ENCODE data around the gene TTC7B. TPM values are rescaled to one million over a fixed set of nuclear protein-coding genes. Genes with fewer than 3 reads are reported as not detected.

TTC7B gene
- total RNA-seq, 1 donor from 2014 or later = 46.0 TPM

DNA sequence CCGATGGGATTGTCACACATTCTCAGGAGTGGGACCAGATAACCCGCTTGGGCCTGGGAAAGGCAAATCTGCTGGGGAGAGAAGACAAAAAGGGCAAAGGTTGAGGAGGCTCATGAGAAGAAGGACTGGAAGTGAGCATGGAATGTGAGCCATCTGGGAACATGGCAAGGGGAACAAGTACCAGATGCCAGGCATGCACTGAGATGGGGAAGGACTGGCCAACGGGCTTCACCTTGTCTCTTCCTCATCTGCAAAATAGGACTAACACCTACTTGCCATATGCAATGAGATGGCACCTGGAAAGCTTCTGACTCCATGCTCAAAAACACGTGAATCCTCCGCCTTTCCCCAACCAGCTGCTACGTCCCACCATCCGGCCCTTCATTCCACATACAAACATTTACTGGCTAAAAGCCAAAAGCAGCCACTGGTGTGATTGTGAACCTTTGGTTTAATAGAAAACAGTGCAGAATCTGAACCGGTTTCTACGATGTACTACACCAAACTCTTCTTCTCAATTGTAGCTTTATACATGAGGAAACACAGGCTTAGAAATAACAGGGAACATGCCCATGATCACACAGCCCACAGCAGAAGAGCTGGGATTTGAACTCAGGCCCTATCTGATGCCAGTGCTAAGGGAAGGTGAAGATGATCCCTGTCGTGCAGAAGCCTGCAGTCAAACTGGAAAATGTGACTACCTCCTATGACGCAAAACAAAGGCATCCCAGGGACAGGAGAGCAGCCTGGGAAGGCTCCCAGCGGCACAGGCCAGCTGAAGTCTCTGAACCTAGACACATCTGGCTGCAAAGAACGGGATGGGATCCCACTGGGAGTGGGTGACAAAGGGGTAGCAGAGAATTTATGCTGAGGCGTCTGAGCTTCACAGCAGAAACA, 112.1 kb downstream of the TTC7B start:
- no peaks in the 10 kb centered on the region for H3K36me3 ChIP-seq (ENCODE audit: control insufficient read depth, insufficient read depth, low read length)
- no peaks in the 10 kb centered on the region for H3K27me3 ChIP-seq (ENCODE audit: control insufficient read depth, insufficient read depth, low read length)
- DNase-seq (ENCODE audit: low read depth) = no peak
- no peak overlapping the region for H3K4me3 ChIP-seq (ENCODE audit: low read depth, low read length)
- TF ChIP-seq, protein P1, sequence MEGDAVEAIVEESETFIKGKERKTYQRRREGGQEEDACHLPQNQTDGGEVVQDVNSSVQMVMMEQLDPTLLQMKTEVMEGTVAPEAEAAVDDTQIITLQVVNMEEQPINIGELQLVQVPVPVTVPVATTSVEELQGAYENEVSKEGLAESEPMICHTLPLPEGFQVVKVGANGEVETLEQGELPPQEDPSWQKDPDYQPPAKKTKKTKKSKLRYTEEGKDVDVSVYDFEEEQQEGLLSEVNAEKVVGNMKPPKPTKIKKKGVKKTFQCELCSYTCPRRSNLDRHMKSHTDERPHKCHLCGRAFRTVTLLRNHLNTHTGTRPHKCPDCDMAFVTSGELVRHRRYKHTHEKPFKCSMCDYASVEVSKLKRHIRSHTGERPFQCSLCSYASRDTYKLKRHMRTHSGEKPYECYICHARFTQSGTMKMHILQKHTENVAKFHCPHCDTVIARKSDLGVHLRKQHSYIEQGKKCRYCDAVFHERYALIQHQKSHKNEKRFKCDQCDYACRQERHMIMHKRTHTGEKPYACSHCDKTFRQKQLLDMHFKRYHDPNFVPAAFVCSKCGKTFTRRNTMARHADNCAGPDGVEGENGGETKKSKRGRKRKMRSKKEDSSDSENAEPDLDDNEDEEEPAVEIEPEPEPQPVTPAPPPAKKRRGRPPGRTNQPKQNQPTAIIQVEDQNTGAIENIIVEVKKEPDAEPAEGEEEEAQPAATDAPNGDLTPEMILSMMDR (IDR thresholded peaks at IDR 0.05; ENCODE audit: insufficient read depth, low read length, poor library complexity, severe bottlenecking) = no peak

DNA sequence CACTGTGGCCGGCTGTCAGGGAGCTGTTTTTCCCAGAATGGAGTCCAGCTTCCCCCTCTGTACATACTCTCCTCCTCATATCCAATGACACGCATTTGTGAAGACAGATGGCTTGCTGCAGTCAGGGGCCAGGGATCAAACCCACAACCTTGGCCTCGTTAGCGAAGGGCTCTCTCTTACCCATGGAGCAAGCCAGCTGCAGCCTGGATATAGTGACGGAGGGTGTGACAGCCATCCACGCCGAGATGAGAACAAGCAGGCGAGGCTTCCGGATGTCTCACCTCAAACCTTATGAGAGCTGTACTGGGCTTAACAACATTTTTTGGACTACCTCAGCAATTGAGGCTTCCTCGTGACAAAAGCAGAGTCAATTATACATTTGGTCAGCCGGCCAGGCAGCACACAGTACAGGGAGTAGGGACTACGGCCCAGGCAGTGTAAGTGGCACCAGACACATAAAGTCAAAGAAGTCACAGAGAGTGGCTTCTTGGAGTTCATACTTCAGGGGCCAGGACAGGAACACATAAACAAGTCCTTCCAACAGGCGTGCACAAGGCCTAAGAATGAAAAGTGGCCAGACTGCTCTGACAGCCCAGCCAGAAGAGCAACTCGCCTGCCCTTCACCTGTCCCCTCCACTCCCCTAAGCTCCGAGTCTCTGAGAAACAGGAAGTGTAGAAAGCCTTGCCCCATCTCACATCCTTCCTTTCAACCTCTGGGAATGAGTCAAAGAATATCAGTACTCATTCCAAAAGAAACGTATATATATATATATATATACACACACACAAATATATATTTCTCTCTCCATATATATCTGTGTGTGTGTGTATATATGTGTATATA, 115.1 kb downstream of the TTC7B start:
- Histone ChIP-seq H3K4me3 (ENCODE audit: low read depth, low read length) (no peak overlapping the region), H3K36me3 (ENCODE audit: control insufficient read depth, insufficient read depth, low read length) (no peaks in the 10 kb centered on the region), H3K27me3 (ENCODE audit: control insufficient read depth, insufficient read depth, low read length) (no peaks in the 10 kb centered on the region)
- TF ChIP-seq, protein P1 (IDR thresholded peaks at IDR 0.05; ENCODE audit: insufficient read depth, low read length, poor library complexity, severe bottlenecking) = no peak
- no peak for DNase-seq (ENCODE audit: low read depth)

DNA sequence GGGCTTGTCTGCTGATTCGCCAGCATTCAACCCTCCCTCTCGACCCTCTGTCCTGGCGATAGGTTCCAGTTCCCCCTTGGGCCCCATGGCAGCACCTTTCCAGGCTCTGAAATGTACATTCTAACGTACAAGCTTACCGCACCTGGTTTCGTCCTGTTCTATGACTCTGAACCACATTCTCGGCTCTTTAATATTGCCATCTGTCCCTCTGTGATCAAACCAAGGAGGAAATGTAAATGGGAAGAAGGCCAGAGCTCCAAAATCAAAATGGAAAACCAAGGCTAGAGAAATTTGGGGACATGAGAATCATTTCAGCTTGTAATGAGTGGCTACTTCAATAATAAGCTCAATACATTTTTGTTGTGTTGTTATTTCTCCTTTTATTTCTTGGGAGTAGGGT, 117.2 kb downstream of the TTC7B start:
- DNase-seq (ENCODE audit: low read depth) = no peak
- TF ChIP-seq, protein P1 (IDR thresholded peaks at IDR 0.05; ENCODE audit: insufficient read depth, low read length, poor library complexity, severe bottlenecking) = no peak
- Histone ChIP-seq H3K36me3 (ENCODE audit: control insufficient read depth, insufficient read depth, low read length) (no peaks in the 10 kb centered on the region), H3K27me3 (ENCODE audit: control insufficient read depth, insufficient read depth, low read length) (no peaks in the 10 kb centered on the region), H3K4me3 (ENCODE audit: low read depth, low read length) (no peak overlapping the region)

DNA sequence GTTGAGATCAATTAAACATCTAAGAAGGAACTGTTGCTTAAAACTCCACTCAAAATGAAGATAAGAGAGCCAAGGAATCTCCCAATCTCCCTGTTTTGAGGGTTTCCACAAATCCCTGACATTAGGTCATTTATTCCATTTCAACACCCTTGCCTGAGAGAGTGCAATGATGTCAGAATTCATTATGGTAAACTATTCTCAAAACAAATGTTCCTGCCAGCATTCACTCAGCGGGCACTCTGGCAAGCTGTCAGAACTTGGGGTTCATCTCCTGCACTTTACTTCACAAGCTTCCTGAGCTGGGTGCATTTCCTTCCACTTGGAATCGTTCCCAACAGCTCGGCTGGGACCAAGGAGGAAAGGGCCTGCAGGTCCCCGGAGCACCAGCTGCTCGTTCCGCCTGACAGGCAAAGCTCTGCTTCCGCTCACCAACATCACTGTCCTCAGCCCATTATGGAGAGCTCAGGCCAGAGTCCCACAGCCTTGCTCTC, 117.8 kb downstream of the TTC7B start:
- TF ChIP-seq, protein P1 (IDR thresholded peaks at IDR 0.05; ENCODE audit: insufficient read depth, low read length, poor library complexity, severe bottlenecking) = no peak
- DNase-seq (ENCODE audit: low read depth) = peak; percentile 35
- H3K4me3 ChIP-seq (ENCODE audit: low read depth, low read length) = no peak overlapping the region
- H3K36me3 ChIP-seq (ENCODE audit: control insufficient read depth, insufficient read depth, low read length) = no peaks in the 10 kb centered on the region
- H3K27me3 ChIP-seq (ENCODE audit: control insufficient read depth, insufficient read depth, low read length) = no peaks in the 10 kb centered on the region

DNA sequence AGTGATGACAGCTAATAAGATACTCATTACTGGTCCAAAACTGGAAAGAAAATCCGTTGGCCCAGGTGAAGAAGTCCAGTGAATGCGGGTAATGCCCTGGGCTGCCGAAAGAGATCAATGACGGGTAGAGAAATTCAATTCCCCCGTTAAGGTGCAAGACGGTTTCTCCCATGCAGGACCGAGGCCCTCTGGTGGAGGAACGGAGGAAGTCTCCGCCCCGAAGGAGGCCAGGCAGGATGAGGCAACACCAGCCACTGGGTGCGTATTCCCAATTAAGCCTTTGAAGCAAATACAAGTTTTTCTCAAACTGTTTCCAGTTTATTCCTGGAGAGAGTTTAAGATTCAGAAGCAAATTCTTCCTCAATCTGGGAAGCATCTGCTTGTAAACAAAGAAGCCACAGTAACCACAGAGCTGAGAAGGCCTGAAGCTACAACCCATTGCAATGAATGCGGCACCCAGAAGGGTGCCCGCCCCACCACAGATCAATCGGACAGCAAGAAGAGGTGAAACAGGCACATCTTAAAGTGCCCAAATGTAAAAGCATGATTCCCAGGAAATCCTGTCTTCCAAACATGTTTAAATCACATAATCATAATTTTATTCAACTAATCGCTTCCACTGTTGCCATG, 118.5 kb downstream of the TTC7B start:
- TF ChIP-seq, protein P1 (IDR thresholded peaks at IDR 0.05; ENCODE audit: insufficient read depth, low read length, poor library complexity, severe bottlenecking) = peak; percentile 96
- Histone ChIP-seq H3K36me3 (ENCODE audit: control insufficient read depth, insufficient read depth, low read length) (no peaks in the 10 kb centered on the region), H3K27me3 (ENCODE audit: control insufficient read depth, insufficient read depth, low read length) (no peaks in the 10 kb centered on the region), H3K4me3 (ENCODE audit: low read depth, low read length) (no peak overlapping the region)
- DNase-seq (ENCODE audit: low read depth) = no peak
